Measurements from ENCODE around the gene DIPK1B.

DNA sequence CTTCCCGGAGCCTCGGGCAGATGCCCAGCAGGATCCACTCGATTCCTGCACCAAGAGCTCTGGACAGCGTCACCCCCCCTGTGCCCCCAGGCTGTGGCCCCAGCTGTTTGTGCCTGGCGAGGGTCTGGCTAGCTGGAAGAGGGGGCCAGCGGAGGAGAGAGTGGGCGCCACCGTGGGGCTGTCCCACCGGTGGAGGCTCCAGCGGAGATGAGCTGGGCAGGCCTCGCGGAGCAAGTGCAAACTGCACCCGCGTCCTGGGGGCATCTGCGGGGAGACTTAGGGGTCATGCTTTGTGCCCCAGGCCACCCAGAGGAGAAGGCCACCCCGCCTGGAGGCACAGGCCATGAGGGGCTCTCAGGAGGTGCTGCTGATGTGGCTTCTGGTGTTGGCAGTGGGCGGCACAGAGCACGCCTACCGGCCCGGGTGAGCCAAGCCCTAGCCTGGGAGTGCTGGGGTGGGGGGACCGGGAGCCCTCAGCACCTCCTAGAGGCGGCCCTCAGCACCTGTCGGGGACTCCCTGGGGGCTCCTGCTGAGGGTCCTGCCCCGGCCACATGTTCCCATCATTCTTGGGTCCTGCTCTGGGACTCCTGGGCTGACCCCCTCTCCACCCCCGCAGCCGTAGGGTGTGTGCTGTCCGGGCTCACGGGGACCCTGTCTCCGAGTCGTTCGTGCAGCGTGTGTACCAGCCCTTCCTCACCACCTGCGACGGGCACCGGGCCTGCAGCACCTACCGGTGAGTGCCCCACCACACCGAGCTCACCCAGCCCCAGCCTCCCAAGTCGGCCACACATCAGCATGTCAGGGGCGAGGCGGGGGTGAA is 44.2 kb upstream of the DIPK1B start:
- TF ChIP-seq, protein P1, sequence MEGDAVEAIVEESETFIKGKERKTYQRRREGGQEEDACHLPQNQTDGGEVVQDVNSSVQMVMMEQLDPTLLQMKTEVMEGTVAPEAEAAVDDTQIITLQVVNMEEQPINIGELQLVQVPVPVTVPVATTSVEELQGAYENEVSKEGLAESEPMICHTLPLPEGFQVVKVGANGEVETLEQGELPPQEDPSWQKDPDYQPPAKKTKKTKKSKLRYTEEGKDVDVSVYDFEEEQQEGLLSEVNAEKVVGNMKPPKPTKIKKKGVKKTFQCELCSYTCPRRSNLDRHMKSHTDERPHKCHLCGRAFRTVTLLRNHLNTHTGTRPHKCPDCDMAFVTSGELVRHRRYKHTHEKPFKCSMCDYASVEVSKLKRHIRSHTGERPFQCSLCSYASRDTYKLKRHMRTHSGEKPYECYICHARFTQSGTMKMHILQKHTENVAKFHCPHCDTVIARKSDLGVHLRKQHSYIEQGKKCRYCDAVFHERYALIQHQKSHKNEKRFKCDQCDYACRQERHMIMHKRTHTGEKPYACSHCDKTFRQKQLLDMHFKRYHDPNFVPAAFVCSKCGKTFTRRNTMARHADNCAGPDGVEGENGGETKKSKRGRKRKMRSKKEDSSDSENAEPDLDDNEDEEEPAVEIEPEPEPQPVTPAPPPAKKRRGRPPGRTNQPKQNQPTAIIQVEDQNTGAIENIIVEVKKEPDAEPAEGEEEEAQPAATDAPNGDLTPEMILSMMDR (IDR thresholded peaks at IDR 0.05 in 8 of 11, conservative IDR thresholded peaks at IDR 0.05 in 3 of 11): no peak
- no peak for TF ChIP-seq POLR2A (IDR thresholded peaks at IDR 0.05)
- TF ChIP-seq POLR2AphosphoS5 (IDR thresholded peaks at IDR 0.05): peak in 2 of 3 donors; percentile 49 to 58
